ENCODE results near the gene NEK7.

DNA sequence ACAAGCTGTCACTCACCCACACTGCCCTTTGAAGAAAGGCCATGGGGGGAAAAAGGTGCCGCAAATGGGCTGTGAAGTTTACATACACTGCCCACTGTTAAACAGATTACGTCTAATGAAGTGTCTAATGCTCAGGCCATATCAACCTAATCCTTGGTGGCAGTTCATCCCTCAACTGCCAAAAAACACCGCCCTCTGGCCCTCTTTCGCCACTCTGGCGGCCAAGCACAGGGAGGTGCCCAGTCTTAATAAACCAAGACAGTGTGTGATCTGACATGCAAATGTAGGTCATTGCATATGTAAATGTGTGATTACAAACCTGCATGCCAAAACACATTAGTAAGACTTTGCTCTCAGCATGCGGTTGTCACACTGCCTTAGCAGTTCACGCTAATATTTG, 89.5 kb downstream of the NEK7 start:
- no peak for TF ChIP-seq EZH2phosphoT487 (conservative IDR thresholded peaks at IDR 0.05; ENCODE audit: low read length)
- TF ChIP-seq, protein P1, sequence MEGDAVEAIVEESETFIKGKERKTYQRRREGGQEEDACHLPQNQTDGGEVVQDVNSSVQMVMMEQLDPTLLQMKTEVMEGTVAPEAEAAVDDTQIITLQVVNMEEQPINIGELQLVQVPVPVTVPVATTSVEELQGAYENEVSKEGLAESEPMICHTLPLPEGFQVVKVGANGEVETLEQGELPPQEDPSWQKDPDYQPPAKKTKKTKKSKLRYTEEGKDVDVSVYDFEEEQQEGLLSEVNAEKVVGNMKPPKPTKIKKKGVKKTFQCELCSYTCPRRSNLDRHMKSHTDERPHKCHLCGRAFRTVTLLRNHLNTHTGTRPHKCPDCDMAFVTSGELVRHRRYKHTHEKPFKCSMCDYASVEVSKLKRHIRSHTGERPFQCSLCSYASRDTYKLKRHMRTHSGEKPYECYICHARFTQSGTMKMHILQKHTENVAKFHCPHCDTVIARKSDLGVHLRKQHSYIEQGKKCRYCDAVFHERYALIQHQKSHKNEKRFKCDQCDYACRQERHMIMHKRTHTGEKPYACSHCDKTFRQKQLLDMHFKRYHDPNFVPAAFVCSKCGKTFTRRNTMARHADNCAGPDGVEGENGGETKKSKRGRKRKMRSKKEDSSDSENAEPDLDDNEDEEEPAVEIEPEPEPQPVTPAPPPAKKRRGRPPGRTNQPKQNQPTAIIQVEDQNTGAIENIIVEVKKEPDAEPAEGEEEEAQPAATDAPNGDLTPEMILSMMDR (IDR thresholded peaks at IDR 0.05; ENCODE audit: insufficient read depth, low read length, poor library complexity, severe bottlenecking) = no peak
